HG03432 (cell line): Measurements from ENCODE around the gene COL5A1.
"Not testable (repeated sequence)": the region's sequence is repeated elsewhere in the genome, so short reads cannot be mapped to it uniquely, and the experiment has no call there.

ENCODE experiments used
- ATAC-seq: cut with Tn5 transposase; IDR thresholded peaks from one replicate; pipeline ENCODE4 v1.9.1; 2021; ENCODE audit warnings: mild to moderate bottlenecking, moderate library complexity; ENCODE audit not compliant: unreplicated experiment

Gene COL5A1

DNA sequence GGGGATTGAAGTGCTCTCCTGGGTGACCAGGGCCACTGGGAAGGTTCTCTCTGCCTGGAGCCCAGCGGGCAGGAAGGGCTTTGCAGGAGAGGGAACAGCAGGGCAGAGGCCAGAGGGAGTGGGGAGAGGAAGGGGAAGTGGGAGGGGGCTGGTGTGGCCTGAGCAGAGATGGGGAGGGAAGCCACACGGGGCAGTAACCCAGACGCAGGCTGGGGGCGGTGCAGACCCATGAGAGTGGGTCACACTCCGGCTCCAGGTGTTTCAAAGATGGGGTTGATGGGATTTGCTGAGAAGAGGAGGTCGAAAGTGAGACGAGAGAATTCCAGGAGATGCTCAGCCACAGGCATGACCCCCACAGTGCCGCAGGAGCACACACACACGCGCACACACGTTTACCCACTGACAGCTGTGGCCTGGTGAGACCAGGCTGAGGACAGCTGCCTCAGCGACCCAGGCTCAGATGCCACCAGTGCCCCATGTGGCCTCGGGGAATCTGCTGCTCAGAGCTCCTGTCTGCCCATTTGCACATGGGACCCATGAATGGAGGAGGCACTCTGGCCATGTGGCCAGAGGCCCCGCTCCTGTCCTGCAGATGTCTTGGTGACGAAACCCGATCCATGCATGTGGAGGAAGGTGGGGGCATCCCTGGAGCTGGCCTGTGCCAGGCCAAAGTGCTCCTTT lies 206.3 kb downstream of the COL5A1 start:
- no peak for ATAC-seq

DNA sequence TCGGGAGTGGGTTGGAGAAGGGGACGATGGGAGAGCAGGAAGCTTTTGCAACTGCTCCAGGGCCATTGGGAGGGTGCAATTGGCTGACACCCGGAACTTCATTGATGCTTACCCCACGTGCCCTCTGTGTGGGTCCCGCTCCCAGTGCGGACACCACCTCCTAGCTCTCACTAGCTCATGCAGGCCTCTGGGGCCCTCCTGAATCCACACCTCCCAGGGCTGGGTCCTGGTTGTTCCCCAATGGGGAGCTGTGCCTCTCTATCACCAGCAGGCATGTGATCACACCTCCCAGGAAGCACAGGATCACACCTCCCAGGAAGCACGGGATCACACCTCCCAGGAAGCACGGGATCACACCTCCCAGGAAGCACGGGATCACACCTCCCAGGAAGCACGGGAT lies 206.9 kb downstream of the COL5A1 start:
- ATAC-seq = no peak

DNA sequence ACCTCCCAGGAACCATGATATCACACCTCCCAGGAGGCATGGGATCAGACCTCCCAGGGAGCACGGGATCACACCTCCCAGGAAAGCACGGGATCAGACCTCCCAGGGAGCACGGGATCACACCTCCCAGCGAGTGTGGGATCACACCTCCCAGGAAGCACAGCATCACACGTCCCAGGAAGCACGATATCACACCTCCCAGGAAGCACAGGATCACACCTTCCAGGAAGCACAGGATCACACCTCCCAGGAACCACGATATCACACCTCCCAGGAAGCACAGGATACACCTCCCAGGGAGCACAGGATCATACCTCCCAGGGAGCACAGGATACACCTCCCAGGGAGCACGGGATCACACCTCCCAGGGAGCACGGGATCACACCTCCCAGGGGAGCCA lies 209.0 kb downstream of the COL5A1 start:
- no peak for ATAC-seq

DNA sequence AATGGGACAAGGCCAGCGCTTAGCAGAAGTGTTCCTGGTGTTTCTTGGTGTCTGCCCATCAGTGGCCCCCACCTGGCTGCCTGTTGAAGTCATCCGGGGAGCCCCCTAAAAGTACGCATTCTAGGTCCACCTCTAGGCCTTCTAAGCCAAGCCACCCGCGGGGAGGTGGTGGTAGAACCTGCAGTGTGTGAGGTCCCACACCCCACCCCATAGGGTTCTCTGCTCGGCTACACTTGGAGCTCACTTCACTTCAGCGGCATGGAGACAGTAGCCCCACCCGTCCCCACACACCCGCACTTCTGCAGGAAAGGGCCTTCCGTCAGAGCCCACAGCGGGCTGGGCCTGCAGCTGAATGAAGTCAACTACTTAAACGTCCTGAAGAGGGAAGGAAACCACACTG lies 209.4 kb downstream of the COL5A1 start:
- ATAC-seq = no peak

DNA sequence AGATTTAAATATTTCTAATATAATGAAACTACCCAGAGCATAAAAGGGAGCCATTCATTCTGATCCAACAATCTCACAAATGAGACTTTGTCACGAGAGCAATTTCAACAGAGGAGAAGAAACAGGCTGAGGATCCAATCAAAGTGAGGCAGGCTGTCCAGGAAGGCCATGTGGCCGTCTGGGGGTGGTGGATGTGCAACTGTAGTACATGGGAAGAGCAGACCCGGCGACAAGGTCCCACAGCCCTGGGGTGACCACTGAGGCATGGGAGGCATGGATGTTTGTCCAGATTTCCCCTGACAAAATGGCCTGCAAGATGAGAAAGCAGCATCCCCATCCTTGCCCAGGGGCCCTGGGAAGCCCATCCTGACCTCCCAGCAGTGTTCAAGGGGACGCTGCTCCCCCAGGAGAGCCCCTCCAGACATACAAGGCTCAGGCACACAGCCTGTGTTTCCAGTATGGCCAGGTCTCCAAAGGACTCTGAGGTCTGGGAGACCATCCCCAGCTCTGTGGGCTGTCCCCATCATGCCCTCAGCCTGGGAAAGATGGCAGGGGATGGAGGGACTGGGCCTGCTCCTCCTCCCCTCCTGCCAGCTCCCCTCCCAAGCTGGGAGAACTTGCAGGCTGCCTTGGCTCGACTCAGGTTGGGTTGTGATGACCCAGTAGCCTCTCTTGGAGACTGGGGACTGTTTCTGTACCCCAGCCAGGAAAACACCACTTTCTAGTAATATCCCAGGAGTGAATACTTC lies 211.5 kb downstream of the COL5A1 start:
- no peak for ATAC-seq

DNA sequence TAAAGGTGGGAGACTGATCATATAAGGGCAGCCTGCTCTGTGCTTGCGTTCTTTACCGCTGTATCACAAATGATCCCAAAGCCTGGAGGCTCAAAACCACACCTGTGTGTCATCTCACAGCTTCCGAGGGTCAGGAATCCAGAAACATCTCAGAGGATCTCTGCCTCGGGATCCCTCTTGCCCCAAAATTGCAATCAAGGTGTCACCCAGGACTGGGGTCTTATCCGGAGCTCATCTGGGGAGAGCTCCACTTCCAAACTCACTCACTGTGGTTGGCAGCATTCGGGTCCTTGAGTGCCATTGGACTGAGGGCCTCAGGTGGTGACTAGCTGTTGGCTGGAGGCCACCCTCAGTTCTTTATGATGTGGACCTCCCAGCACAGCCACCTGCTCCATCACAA lies 212.3 kb downstream of the COL5A1 start:
- ATAC-seq = no peak

DNA sequence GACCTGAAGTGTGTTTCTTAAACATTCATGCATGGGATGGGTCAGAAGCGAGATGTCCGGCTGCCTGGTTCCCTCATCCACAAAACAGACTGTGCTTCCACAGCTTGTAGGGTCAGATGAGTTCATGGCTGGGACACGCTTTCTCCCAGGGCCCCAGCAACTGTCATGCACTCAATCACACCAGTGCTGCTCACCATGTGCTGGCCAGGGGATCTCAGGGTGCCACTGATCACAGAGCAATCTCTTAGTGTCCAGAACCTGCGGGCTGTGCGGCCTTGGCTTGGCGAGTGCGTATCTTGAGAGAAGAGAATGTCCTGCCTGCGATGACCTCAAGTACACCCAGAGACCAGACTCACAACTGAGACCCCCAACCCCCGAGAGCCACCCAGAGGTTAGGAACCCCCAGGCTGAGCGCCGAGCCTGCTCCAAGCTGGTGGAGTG lies 213.0 kb downstream of the COL5A1 start:
- no peak for ATAC-seq

DNA sequence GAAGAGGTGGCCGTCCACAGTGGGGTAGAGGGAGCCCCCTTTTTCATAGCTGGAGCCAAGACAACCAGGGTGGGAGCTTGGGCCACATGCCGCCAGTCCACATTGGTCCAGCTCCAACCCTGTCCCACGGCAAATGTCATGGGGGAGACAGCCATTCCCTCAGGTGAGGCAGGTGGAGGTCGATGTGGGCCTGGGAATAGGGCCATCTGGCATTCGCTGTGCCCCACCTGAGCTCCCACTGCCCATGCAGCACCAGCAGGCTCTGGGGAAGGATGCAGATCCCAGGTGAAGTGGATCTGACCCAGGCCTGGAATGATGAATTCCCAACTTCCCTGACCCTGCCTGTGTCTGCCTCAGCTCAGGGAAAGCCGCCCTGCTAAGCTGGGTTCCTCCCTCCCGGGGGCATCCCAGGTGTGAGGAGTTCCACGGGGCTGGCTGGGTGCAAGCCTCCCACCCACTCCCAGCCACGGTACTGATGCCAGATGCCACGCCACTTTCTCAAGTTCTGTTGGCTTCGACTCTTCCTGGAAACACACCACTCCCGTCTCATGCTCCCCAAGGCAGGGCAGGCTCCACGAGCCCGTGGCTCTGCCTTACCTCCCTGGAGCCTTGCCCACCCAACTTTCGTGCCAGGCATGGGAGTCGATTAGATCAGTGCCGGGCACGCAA lies 213.8 kb downstream of the COL5A1 start:
- no peak for ATAC-seq

DNA sequence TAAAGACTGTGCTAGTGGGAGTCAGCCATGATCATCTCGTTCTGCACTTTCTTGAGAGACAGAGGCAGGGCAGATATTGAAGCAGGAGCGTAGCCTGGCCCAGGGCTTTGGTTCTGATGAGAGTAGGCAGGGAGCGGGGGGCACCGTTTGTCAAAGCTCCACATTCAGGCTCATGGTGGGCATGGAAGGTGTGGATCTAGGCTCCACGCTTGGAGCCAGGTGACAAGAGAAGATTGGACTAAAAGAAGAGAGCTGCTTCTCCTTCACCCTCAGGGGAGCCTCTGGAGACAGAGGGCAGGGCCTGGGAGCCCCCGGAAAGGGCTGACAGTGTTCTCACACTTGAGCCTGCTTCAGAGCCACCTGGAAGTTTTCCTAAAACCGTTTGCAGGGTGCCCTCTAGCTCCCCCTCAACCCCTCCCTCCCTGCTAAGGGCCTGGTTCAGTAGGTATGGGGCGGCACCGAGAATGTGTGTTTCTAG lies 214.3 kb downstream of the COL5A1 start:
- ATAC-seq = no peak

DNA sequence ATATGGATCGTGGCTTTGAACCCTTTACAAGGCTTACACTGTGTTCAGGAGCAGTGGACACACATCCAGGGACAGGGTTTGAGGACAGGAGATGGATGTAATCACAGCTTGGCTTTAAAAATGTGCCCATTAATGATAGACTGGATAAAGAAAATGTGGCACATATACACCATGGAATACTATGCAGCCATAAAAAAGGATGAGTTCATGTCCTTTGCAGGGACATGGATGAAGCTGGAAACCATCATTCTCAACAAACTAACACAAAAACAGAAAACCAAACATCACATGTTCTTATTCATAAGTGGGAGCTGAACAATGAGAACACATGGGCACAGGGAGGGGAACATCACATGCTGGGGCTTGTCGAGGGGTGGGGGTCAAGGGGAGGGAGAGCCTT lies 215.8 kb downstream of the COL5A1 start:
- not testable (repeated sequence) for ATAC-seq

DNA sequence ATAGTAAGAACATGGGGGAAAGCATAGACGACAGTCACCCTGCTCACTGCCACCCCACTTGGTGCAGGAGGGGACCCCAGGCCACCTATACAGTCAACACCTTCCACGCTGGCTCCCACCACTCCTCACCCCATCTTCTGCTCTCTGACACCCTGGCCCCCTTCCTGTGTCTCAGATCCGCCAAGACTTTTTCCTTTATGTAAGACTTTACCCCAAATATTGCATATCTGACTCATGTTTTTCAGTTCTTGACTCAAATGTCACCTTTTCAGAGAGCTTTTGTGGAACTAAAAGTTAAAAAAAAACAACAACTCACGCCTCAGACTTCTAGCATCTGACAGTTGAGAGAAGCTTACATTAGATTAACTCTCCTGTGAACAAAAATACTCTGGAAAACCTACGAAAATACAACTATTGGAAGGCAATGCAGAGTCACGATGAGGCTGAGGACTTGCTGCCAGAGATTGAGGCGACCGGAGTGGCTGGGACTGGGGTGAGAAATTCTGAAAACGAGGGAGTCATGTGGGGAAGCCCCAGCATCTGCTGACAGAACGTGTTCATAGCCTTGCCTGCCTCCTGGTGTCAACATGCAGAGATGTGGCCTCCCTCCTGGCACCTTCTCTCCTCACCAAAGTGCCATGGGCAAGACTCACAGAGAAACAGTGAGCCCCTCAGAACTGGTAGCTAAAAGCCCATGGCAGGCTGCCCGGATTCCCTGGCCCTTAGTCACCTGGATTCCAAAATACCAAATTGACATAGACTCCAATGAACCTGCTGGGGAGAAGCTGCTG lies 216.6 kb downstream of the COL5A1 start:
- peak; percentile 80 for ATAC-seq

DNA sequence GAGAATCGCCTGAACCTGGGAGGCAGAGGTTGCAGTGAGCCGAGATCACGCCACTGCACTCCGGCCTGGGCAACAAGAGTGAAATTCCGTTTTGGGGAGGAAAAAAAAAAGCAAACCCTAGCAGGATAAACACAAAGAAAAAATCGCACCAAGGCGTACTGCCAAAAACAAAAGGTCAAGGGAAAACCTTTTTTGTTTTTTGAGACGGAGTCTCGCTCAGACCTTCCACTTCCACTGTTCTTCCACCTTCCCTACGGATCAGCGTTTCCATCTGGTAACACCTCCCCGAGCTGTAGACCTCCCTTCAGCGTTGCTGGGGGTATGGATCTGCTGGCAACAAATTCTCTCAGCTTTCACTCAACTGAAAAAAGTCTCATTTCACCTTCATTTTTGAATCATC lies 218.9 kb downstream of the COL5A1 start:
- ATAC-seq = no peak

DNA sequence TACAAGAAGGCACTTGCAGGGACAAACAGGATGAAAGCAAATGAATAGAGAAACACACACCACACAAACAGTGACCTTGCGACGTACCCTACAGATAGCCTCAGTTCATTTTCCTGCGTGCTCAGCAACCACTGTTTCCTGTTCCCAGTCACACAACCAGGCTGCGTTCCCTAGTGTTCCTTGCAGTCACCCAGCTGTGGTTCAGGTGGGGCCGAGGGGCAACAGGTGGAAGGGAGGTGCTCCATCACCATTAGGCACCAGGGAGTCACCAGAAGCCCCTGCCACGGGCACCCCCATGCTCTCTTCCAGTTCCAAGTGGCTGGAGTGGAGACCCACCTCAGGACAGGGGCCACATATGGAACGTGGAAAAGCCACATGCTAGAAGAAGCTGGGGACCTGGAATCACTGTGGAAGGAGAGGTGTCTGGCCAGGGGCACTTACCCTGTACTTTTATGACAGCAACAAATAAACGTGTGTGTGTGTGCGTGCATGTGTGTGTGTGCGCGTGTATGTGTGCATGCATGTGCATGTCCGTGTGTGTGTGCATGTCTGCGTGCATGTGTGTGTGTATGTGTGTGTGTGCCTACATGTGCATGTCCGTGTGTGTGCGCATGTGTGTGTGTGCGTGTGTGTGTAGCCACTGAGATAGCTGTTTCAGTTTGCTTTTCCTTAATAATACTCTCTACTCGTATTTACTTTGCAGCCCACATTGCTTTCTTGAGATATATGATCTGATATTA lies 220.2 kb downstream of the COL5A1 start:
- no peak for ATAC-seq

DNA sequence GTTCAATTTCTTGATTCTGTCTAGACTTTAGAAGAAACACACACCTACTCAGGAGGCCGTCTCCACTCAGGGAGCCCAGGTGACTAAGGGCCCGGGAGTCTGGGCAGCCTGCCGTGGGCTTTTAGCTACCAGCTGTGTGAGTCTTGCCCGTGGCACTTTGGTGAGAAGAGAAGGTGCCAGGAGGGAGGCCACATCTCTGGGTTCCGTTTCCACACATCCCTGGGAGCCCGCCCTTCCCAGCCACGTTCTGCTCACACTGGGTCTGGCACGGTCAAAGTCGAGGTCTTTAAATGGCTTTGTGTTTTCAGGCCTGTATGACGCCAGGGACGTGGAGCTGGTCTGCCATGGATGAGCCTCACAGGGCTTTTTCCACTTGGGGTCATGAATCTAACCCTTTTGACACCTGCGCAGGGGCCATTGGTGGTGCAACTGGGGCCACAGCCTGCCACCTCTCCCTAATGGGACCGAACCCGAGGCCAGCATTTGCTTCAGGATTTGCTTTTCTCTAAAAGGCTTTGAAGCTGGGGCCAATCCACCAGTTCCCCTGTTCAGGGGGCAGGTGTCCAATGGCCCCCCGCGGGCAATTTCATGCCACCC lies 221.8 kb downstream of the COL5A1 start:
- no peak for ATAC-seq

DNA sequence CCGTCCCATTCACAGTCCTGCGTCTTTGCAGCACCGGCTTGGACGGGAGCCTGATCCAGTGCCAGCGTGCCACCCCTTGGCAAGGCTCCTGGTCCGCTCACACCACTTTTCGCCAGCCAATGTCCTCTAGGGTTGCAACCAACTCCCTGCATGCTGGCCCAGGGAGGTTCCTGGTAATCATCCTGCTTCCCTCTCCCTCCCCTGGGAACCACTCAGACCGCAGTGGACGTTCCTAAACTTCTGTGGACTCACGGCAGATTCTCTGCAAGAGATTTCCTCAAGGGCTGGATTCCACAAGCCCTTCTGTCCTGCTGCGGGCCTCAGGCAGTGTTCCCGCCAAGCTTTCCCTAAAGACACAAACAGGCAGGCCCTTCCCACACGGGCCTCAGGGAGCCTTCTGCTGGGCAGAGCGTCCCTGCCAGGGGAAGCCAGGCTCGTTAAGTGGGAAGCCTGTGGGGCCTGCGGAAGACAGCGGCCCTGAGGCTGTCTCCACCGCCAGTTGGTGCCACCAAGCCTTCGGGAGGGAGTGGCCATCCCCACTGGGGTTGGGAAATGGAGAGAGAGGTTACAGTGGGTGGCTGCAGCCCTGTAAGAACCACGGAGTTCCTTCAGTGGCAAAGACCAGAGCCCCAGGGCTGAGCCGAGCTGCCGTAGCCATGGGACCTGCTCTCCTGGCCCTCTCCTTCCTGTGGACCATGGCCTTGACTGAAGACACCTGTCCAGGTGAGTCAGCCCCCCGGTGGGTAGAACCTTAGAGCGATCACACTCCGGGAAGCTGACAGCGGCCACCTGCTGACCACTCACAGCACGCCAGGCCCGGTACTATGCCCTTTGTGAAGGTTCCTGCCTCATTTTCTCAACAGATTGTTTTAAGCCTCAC lies 222.6 kb downstream of the COL5A1 start:
- no peak for ATAC-seq

DNA sequence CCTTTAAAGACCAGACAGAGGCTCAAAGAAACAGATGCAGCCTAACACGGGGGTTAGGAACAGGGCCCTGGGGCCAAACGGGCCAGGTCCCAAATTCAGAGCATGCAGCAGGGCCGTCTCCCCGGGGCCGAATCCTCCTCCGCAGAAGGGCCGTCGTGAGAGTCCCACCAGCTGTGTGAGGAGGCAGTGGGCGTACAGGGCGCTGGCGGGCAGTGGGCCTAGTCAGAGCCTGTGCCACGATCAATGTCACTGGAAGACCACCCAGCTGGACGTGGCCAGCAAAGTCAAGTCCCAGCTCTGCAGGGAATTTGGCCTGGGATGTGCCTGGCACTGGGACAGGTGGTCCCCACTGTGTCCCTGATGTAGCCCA lies 223.2 kb downstream of the COL5A1 start:
- ATAC-seq = no peak

DNA sequence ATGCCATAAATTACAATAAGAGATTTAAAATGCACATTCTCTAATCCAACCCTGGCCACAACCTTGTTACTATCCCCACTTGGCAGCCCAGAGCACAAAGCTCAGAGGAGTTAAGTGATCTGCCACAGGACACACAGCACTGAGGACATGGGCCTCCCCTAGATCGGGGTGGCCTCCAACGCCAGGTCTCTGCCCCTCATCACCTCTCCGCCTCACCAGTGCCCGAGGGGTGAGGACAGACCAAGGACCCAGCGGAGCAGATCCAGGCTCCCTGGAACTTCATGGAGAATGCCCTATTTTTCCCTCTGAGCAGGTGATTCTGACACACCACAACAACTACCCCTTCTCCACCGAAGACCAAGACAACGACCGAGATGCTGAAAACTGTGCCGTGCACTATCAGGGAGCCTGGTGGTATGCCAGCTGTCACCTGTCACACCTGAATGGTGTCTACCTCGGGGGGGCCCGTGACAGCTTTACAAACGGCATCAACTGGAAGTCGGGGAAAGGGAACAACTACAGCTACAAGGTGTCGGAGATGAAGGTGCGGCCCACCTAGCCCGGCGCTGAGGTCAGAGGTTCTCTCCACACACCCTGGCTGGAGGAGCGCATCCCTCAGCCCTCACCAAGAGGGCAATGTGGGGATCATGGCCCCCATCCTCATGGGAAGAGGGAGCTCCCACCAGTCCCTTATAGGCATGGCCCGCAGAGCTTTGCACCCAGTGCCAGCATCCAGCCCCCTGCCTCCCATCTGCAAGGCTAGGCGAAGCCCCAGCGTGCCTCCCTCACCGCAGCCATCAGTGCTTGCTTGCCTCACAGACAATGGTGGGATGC lies 226.5 kb downstream of the COL5A1 start:
- no peak for ATAC-seq
